Liver (tissue), 9 donors: ENCODE results near the gene FAM20C. TPM values are rescaled to one million over a fixed set of nuclear protein-coding genes. Genes with fewer than 3 reads are reported as not detected.

Experiments used
- DNase-seq: peaks from one replicate; pipeline ENCODE4 v3.0.0-alpha.2; 2017; ENCODE audit warnings: low spot score
- H3K27ac ChIP-seq, 2 donors: one replicate each; pipeline ENCODE4 v1.7.0; 2013; ENCODE audit warnings: inconsistent platforms in 2 of 2, low read length in 2 of 2, control low read depth in 1 of 2, low read depth in 1 of 2, mild to moderate bottlenecking in 1 of 2
- H3K27me3 ChIP-seq, 4 donors: one replicate each; pipeline versions ENCODE4 v1.6.1 to v1.7.0; 2013; ENCODE audit warnings: low read length in 3 of 4, inconsistent platforms in 1 of 4, mild to moderate bottlenecking in 1 of 4, moderate library complexity in 1 of 4; ENCODE audit not compliant: control insufficient read depth in 4 of 4, insufficient read depth in 4 of 4
- H3K36me3 ChIP-seq, 4 donors: one replicate each; pipeline versions ENCODE4 v1.6.1 to v1.7.0; 2013; ENCODE audit warnings: low read length in 3 of 4, mild to moderate bottlenecking in 3 of 4, low read depth in 1 of 4, moderate library complexity in 1 of 4; ENCODE audit not compliant: control insufficient read depth in 4 of 4, insufficient read depth in 3 of 4
- H3K4me1 ChIP-seq, 4 donors: one replicate each; pipeline versions ENCODE4 v1.6.1 to v1.7.0; 2013; ENCODE audit warnings: low read length in 3 of 4, mild to moderate bottlenecking in 3 of 4, moderate library complexity in 1 of 4; ENCODE audit not compliant: control insufficient read depth in 4 of 4, insufficient read depth in 4 of 4
- H3K4me3 ChIP-seq, 3 donors: one replicate each; pipeline versions ENCODE4 v1.6.1 to v1.7.0; 2013; ENCODE audit warnings: low read length in 3 of 3, control low read depth in 1 of 3, low read depth in 1 of 3, mild to moderate bottlenecking in 1 of 3
- H3K9ac ChIP-seq, 2 donors: one replicate each; pipeline ENCODE4 v1.7.0; 2013; ENCODE audit warnings: low read length in 2 of 2, mild to moderate bottlenecking in 2 of 2, moderate library complexity in 2 of 2, control low read depth in 1 of 2, low read depth in 1 of 2
- H3K9me3 ChIP-seq, 4 donors: one replicate each; pipeline versions ENCODE4 v1.6.1 to v1.7.0; 2013; ENCODE audit warnings: low read length in 3 of 4; ENCODE audit not compliant: control insufficient read depth in 4 of 4
- ATF3 ChIP-seq: IDR thresholded peaks from 2 replicates; pipeline ENCODE4 v1.6.1; 2016; ENCODE audit warnings: antibody characterized with exemption
- CTCF ChIP-seq: fragments of 150-350 bp; IDR thresholded peaks from 2 replicates; pipeline ENCODE4 v1.5.1; 2017; ENCODE audit warnings: improper control_type of control experiment, low read depth, low read length; ENCODE audit not compliant: missing input control
- EGR1 ChIP-seq, 2 donors: IDR thresholded peaks; 2 replicates each; pipeline ENCODE4 v1.6.1; 2016 to 2018; ENCODE audit warnings: antibody characterized with exemption in 2 of 2, low read depth in 2 of 2
- FOXA1 ChIP-seq: IDR thresholded peaks from 2 replicates; pipeline ENCODE4 v1.6.1; 2016; ENCODE audit warnings: antibody characterized with exemption
- FOXA2 ChIP-seq: IDR thresholded peaks from 2 replicates; pipeline ENCODE4 v1.6.1; 2016; ENCODE audit warnings: antibody characterized with exemption
- GABPA ChIP-seq, 2 donors: IDR thresholded peaks in 1 of 2; conservative IDR thresholded peaks in 1 of 2; 2 replicates each; pipeline ENCODE4 v1.6.1; 2016; ENCODE audit warnings: antibody characterized with exemption in 2 of 2, mild to moderate bottlenecking in 1 of 2, moderate library complexity in 1 of 2
- HNF4A ChIP-seq, 2 donors: conservative IDR thresholded peaks; 2 replicates each; pipeline ENCODE4 v1.6.1; 2016; ENCODE audit warnings: antibody characterized with exemption in 2 of 2, mild to moderate bottlenecking in 2 of 2
- HNF4G ChIP-seq: IDR thresholded peaks from 2 replicates; pipeline ENCODE4 v1.6.1; 2016; ENCODE audit warnings: antibody characterized with exemption
- JUND ChIP-seq, 2 donors: IDR thresholded peaks; 2 replicates each; pipeline ENCODE4 v1.6.1; 2016; ENCODE audit warnings: antibody characterized with exemption in 2 of 2
- MAX ChIP-seq: IDR thresholded peaks from 2 replicates; pipeline ENCODE4 v1.6.1; 2016; ENCODE audit warnings: antibody characterized with exemption
- NR2F2 ChIP-seq: IDR thresholded peaks from 2 replicates; pipeline ENCODE4 v1.6.1; 2016; ENCODE audit warnings: antibody characterized with exemption
- RAD21 ChIP-seq, 2 donors: IDR thresholded peaks; 2 replicates each; pipeline ENCODE4 v1.6.1; 2016; ENCODE audit warnings: antibody characterized with exemption in 2 of 2, mild to moderate bottlenecking in 2 of 2
- REST ChIP-seq: IDR thresholded peaks from 2 replicates; pipeline ENCODE4 v1.6.1; 2016; ENCODE audit warnings: antibody characterized with exemption, mild to moderate bottlenecking
- RXRA ChIP-seq, 2 donors: IDR thresholded peaks; 2 replicates each; pipeline ENCODE4 v1.6.1; 2017 to 2018; ENCODE audit warnings: antibody characterized with exemption in 2 of 2, mild to moderate bottlenecking in 1 of 2
- SP1 ChIP-seq: IDR thresholded peaks from 2 replicates; pipeline ENCODE4 v1.6.1; 2018; ENCODE audit warnings: antibody characterized with exemption, mild to moderate bottlenecking
- TAF1 ChIP-seq: conservative IDR thresholded peaks from 2 replicates; pipeline ENCODE4 v1.6.1; 2016; ENCODE audit warnings: antibody characterized with exemption, mild to moderate bottlenecking
- YY1 ChIP-seq: IDR thresholded peaks from 2 replicates; pipeline ENCODE4 v1.6.1; 2016; ENCODE audit warnings: antibody characterized with exemption, mild to moderate bottlenecking
- ZBTB33 ChIP-seq: IDR thresholded peaks from 2 replicates; pipeline ENCODE4 v1.6.1; 2016; ENCODE audit warnings: antibody characterized with exemption
- WGBS: extraction: QIAGEN DNeasy Blood & Tissue Kit; methylation state at CpG from one replicate; pipeline ENCODE4 v1.1.7; 2013; 5-methylcytosine and 5-hydroxymethylcytosine counted together
- polyA plus RNA-seq, 2 donors: library from polyadenylated mRNA; stranded (reverse) in 1 of 2; unstranded in 1 of 2; fragments of 200-250 nt in 1 of 2; fragments of >200 nt in 1 of 2; fragmentation: Nextera tagmentation in 1 of 2; extraction: Ambion mirVana in 1 of 2; gene quantifications; one replicate each; pipeline versions ENCODE4 v1.2.1 to v1.2.3, GENCODE V29; 2013 to 2015
- total RNA-seq, 2 donors: library from RNA; depleted of rRNA; stranded (reverse); fragments of >200 nt; gene quantifications; one replicate each; pipeline ENCODE4 v1.2.3, GENCODE V29; 2014
- donor health status: healthy.
- donor health status: healthy.
- donor health status: healthy.
- donor health status: healthy.
- donor health status: healthy.

FAM20C gene
- total and polyA plus RNA-seq, 4 donors: 13.4 to 40.4 (median 31.5) TPM

GRCh38 chr7:196778-197321 is 4.5 kb downstream of the FAM20C start:
- TF ChIP-seq JUND (IDR thresholded peaks at IDR 0.05) (no peak), TAF1 (no peak)
- Histone ChIP-seq H3K36me3 (peaks cover 7 to 35% (median 25%) of the 10 kb centered on the region in 4 donors), H3K4me3 (no peak overlapping the region), H3K9ac (peak overlapping the region in 1 of 2 donors; percentile 21), H3K27ac (peak overlapping the region; percentile 8 to 88), H3K27me3 (no peaks in the 10 kb centered on the region), H3K9me3 (no peaks in the 10 kb centered on the region), H3K4me1 (peaks cover 15 to 61% (median 48%) of the 10 kb centered on the region in 4 donors)
- DNase-seq: no peak
- WGBS: 65% methylated on average over 13 of the region's 13 CpGs

GRCh38 chr7:197413-198335 is 5.3 kb downstream of the FAM20C start:
- TF ChIP-seq ATF3: no peak
- TF ChIP-seq RAD21 (IDR thresholded peaks at IDR 0.05): peak; percentile 53 to 65
- no peak for TF ChIP-seq YY1
- TF ChIP-seq HNF4A (conservative IDR thresholded peaks at IDR 0.05): peak; percentile 87 to 94
- peak; percentile 86 for TF ChIP-seq SP1
- peak in 1 of 2 donors; percentile 72 for TF ChIP-seq EGR1 (IDR thresholded peaks at IDR 0.05; ENCODE audit: low read depth in 2 of 2)
- peak in 1 of 2 donors; percentile 17 for TF ChIP-seq JUND (IDR thresholded peaks at IDR 0.05)
- TF ChIP-seq MAX: no peak
- no peak for TF ChIP-seq TAF1
- TF ChIP-seq NR2F2: no peak
- TF ChIP-seq GABPA (IDR thresholded peaks at IDR 0.05 in 1 of 2, conservative IDR thresholded peaks at IDR 0.05 in 1 of 2): no peak
- peak; percentile 91 for TF ChIP-seq REST
- peak; percentile 66 for TF ChIP-seq FOXA1
- TF ChIP-seq ZBTB33: no peak
- peak; percentile 85 for TF ChIP-seq HNF4G
- TF ChIP-seq FOXA2: peak; percentile 80
- TF ChIP-seq RXRA (IDR thresholded peaks at IDR 0.05): peak; percentile 86 to 95
- TF ChIP-seq CTCF: no peak
- 38% methylated on average over 22 of the region's 22 CpGs for WGBS
- no peaks in the 10 kb centered on the region for H3K27me3 ChIP-seq
- H3K4me1 ChIP-seq: peaks cover 15 to 61% (median 48%) of the 10 kb centered on the region in 4 donors
- peaks cover 7 to 36% (median 26%) of the 10 kb centered on the region in 4 donors for H3K36me3 ChIP-seq
- H3K9ac ChIP-seq: no peak overlapping the region
- DNase-seq: peak; percentile 53
- H3K27ac ChIP-seq: peak overlapping the region; percentile 8 to 88
- H3K9me3 ChIP-seq: no peaks in the 10 kb centered on the region
- H3K4me3 ChIP-seq: no peak overlapping the region
